CMK (cell line): ENCODE results near the gene OSBP.
"Not testable (repeated sequence)": the region's sequence is repeated elsewhere in the genome, so short reads cannot be mapped to it uniquely, and the experiment has no call there.

Source experiments
- DNase-seq: peaks from one replicate; pipeline ENCODE4 v3.0.0-alpha.2; 2010; ENCODE audit warnings: low read depth

The OSBP gene

DNA sequence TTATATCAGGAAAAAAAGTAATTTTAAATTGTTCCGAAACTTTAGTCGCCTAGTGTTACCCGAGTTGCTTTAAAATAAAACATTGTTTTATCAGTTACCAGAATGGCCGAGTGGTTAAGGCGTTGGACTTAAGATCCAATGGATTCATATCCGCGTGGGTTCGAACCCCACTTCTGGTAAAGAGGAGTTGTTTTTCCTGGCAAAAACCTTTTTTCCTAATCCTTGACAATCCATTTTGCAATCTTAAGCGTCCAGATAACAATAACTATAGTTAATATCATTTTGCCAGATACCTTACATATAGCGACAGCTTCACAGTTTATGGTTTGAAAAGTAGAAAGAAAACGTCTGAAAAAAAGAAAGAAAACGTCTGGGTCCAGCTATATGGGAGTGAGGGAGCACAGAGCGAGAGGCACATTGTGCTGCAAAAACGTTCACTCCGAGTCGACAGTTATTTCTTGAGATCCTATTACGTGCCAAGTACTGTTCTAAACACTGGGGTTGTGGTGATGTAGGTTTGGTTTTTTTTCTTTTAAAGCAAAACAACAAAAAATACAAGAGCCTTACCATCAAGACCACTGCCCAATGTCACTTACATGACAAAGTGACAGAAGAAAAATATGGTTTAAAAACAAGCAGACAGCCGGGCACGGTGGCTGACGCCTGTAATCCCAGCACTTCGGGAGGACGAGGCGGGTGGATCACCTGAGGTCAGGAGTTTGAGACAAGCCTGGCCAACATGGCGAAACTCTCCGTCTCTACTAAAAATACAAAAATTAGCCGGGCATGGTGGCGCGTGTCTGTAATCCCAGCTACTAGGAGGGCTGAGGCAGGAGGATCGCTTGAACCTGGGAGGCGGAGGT is 63.7 kb downstream of the OSBP start:
- DNase-seq, result no peak

DNA sequence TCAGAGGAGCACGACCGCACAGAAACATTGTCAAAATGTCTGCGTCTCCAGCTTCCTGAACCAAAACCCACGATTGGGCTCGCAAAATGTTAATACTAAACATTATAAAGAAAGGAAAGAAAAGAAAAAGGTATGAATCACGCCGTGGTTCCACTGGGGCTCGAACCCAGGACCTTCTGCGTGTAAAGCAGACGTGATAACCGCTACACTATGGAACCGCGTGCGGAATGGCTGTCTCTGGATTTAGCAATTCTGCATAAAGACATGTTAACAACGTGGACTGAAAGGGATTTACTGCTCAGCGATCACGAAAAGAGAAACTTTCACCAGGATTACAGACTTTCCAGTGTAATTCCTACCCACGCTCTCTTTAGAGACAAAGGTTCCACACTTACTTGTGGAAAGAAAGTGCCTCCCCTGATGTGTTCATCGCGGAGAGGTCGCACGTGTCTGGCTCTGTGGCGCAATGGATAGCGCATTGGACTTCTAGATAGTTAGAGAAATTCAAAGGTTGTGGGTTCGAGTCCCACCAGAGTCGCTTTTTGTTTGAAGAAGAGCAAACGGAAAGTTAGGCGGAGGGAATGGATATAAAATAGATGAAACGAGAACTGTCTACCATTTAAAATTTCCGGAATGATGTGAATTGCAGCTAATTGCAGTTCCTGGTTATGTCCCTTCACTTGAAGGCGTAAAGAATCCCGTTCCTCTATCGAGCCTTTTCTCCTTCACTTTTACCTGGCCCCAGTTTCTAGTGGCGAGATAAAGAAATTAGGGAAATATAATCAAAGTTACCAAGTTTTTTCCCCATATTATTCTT is 64.5 kb downstream of the OSBP start:
- DNase-seq, result peak; percentile 77

DNA sequence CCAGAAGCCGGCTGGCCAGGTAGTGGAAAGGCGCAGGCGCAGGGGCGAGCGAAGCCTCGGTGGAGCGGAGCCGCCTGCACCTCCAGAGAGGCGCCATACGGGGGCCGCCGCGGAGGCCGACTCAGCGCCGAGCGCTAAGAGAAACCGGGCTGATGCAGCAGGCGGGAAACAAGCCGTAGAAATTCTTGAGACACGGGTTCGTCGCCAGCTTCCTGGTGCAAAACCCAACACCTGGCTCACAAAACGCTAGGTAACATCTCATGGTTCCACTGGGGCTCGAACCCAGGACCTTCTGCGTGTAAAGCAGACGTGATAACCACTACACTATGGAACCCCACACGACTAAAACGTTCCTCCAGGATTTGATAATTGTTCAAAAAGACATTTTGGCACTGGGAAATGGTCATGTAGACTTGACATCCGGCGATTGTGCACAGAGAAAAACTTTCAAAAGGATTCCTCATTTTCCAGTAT is 65.2 kb downstream of the OSBP start:
- no peak for DNase-seq

DNA sequence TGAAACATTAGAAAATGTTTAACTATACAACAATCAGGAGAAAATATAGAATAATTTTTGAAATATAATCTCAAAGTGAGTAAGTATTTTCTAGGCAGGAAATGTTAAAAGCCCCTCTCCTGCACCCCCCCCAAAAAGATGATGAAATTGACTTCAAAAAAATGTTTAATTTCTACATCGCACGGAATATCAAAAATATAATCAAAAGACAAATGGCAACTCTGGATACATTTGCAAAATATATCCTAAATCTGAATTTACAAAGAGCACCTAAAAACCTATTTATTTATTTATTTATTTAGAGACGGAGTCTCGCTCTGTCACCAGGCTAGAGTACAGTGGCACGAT is 67.3 kb downstream of the OSBP start:
- no peak for DNase-seq

DNA sequence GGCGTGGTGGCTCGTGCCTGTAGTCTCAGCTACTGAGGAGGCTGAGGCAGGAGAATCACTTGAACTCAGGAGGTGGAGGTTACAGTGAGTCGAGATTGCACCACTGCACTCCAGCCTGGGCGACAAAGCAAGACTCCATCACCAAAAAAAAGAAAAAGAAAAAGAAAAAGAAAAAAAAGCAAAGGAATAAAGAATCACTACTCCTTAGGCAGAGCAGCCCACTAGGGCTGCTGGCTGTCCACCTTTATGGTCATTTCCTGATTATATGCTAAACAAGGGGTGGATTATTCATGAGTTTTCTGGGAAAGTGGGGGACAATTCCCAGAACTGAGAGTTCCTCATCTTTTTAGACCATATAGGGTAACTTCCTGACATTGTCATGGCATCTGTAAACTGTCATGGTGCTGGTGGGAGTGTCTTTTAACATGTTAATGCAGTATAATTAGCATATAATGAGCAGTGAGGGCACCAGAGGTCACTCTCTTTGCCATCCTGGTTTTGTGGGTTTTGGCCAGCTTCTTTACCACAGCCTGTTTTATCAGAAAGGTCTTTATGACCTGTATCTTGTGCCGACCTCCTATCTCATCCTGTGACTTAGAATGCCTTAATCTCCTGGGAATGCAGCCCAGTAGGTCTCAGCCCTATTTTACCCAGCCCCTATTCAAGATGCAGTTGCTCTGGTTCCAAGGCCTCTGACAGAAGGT is 67.8 kb downstream of the OSBP start:
- not testable (repeated sequence) for DNase-seq

DNA sequence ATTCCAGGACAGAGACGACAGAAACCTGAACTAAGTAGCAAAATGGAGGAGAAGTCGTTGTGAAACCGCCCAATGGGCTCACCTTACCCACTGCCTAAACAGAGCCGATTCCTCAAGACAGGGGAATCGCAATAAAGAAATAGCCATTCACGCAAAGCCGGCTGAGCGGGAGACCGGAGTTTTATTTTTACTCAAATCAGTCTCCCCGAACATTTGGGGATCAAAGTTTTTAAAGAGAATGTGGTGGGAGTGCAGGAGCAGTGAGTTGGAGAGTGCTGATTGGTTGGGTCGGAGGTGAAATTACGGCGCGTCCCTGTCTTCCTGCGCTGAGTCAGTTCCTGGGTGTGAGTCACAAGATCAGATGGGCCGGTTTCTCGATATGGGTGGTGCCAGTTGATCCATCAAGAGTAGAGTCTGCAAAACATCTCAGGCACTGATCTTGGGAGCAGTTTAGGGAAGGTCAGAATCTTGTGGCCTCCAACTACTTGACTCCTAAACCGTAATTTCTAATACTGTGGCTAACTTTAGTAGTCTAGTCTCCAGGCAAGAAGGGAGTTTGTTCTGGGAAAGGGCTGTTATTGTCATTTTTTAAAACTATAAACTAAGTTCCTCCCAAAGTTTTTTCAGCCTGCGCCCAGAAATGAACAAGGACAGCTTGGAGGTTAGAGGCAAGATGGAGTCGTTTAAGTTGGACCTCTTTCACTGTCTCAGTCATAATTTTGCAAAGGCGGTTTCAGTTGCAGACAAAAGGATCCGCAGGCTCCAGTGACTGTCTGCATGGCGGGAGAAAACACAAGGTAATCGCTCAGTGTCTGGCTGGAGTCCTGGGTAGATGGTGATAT is 70.2 kb downstream of the OSBP start:
- DNase-seq, result no peak

DNA sequence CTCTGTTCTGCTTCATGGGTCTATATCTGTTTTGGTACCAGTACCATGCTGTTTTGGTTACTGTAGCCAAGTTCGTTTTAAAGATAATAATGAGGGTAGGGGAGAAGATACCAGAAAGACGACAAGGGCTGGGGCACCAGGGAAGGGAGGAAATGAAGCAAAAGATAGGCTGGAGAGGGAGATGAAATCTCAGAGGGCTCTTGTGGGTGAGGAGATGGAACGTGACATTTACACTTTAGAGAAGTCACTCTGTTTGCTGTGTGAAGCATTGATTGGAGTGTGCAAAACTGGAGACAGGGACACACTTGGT is 70.8 kb downstream of the OSBP start:
- DNase-seq, result no peak

DNA sequence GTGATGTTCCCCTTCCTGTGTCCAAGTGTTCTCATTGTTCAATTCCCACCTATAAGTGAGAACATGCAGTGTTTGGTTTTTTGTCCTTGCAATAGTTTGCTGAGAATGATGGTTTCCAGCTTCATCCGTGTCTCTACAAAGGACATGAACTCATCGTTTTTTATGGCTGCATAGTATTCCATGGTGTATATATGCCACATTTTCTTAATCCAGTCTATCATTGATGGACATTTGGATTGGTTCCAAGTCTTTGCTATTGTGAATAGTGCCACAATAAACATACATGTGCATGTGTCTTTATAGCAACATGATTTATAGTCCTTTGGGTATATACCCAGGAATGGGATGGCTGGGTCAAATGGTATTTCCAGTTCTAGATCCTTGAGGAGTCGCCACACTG is 71.9 kb downstream of the OSBP start:
- DNase-seq, result not testable (repeated sequence)

DNA sequence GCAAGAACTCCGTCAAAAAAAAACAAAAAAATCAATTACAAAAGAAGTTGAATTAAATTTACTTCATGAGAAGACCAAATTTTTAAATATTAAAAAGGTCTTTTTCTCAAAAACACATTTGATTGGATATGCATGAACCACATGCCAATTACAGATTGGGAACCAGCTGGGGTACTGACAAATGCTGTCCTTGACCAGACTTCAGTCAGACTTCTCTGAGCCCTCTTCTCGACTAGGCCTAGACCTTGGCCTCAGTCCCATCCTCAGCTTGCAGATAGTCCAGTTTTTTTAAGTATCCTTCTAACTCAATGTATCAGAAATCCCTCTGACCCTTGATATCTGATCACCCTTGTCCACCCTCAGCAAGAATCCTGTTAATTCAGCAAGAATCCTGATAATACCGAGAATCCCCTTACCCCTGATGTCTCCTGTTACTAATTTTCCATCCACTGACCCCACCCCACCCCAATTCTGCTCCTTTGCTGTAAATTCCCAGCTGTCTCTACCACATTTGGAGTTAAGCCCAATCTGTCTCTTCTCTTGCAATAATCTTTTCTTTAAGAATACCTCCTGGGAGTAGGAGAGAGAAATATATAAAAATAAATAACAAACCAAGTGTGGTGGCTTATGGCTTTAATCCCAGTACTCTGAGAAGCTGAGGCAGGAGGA is 73.3 kb downstream of the OSBP start:
- DNase-seq, result no peak

DNA sequence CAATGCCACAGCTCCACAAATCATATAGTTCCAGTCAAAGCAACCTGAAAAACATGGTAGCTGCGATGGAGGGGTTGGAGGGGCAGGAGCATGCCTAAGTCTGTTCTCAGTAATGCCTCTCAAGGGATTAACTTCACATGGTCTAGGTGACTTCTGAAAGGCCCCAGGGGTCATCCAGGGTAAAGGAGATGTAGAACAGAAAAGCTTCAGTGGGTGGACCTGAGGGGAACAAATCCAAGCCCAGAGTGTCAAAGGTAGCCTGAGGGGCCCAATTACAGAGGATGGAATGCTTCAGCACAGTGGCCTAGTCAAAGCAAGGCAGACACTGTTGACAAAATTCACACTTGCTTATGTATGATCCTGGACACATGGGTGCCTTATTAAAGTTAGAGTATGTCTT is 80.9 kb downstream of the OSBP start:
- DNase-seq, result no peak

DNA sequence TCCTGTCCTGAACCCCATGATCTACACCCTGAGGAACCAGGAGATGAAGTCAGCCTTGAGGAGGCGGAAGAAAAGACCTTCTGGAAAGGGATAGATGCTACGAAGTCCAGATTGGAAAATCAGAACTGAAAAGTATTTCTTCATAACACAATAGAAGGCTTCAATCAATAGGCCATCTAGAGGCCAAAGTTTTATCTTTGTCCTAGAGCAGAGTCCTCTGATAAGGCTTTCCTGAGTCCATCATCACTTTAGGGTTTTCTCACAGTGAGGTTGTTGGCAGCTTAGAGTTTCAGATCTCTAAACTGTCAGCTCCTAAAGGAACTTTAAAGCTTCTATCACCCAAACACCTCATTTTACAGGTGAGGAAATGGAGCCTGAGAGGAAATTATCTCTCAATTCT is 83.0 kb downstream of the OSBP start:
- no peak for DNase-seq

DNA sequence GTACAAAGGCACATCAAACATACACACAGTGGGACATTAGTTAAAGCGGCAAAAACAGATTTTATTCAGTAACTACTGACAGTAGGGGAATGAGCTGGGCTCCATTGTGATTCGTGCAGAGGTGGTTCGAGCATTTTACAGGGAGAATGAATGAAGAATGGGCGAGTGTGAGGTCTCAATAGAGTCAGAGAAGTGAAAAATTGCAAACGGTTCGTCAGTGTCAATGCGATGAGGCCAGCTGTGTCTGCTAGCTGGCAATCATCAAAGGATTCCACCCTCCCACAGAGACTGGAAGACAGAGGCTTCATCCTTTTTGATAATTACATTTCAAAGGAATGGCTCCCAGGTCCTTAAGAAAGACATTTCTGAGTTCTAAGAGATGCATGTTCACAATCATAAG is 86.9 kb downstream of the OSBP start:
- DNase-seq, result no peak
